ENCODE data around the gene SLC7A4. TPM values are rescaled to one million over a fixed set of nuclear protein-coding genes. Genes with fewer than 3 reads are reported as not detected.
"Not testable (repeated sequence)": the region's sequence is repeated elsewhere in the genome, so short reads cannot be mapped to it uniquely, and the experiment has no call there.

Gene SLC7A4
- total and polyA plus RNA-seq, 2 of the 8 experiments (the other 6 are each of a cell fraction or from before 2014, with no cell fraction given) = 0.92 TPM; not detected in 1

DNA sequence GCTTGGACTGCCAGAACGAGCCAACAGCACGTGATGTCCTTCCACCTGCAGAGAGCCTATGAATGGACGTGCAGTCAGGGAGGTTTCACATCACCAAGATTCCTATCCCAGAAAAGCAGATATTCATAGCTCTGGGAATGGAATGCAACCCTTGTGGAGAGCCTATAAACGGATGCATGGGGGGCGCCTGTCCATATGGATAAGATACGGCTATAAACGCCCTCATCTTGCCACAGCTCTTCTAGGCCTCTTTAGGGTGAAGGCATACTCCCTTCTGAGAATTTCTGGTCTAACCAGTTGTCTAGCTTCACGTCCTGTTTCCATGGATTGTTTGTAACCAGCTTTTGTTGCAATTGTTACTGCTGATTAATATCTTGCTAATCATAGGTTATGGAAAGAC, 39.4 kb upstream of the SLC7A4 start:
- H2BK12ac ChIP-seq (ENCODE audit: low read depth, low read length); H3K9me3 ChIP-seq (ENCODE audit: insufficient read depth in 2 of 2, low read depth in 1 of 2, low read length in 1 of 2); DNase-seq (ENCODE audit: low read depth in 1 of 2, low spot score in 2 of 2); H2BK120ac ChIP-seq (replicated peaks; ENCODE audit: low read depth, low read length); H2BK20ac ChIP-seq (ENCODE audit: low read length); H3K4me2 ChIP-seq (ENCODE audit: insufficient read depth in 1 of 2, low read depth in 2 of 2, low read length in 2 of 2); H3K56ac ChIP-seq (replicated peaks; ENCODE audit: insufficient read length, low read depth, low read length); H4K20me1 ChIP-seq (replicated peaks in 1 of 2; ENCODE audit: control insufficient read depth in 1 of 2, insufficient read depth in 2 of 2, low read length in 2 of 2); H4K5ac ChIP-seq (ENCODE audit: insufficient read length, low read depth, low read length); H3K23me2 ChIP-seq (ENCODE audit: low read depth, low read length); H3K4me3 ChIP-seq (ENCODE audit: extremely low read depth in 1 of 4, insufficient read depth in 2 of 4, low read depth in 3 of 4, low read length in 4 of 4); H4K91ac ChIP-seq (replicated peaks; ENCODE audit: insufficient read length, low read length); H2AK5ac ChIP-seq (ENCODE audit: low read depth, low read length); H3K9ac ChIP-seq (replicated peaks in 1 of 4; ENCODE audit: extremely low read depth in 1 of 4, low read depth in 3 of 4, low read length in 3 of 4); H3K27me3 ChIP-seq (replicated peaks in 1 of 4; ENCODE audit: control insufficient read depth in 3 of 4, extremely low read depth in 1 of 4, insufficient read depth in 3 of 4, low read length in 3 of 4); FAIRE-seq; H3K14ac ChIP-seq (ENCODE audit: insufficient read length); H2BK5ac ChIP-seq (ENCODE audit: low read depth, low read length); H2AFZ ChIP-seq (ENCODE audit: low read length); H3K79me1 ChIP-seq (ENCODE audit: low read depth, low read length); H2BK15ac ChIP-seq (ENCODE audit: low read length); POLR2A ChIA-PET (ENCODE audit: partially characterized antibody); H3K23ac ChIP-seq (ENCODE audit: insufficient read length); H3K18ac ChIP-seq (ENCODE audit: extremely low read depth, low read length); H3K4ac ChIP-seq (replicated peaks; ENCODE audit: insufficient read length, low read depth, low read length); H3K4me1 ChIP-seq (replicated peaks in 1 of 4; ENCODE audit: control insufficient read depth in 3 of 4, insufficient read depth in 4 of 4, low read length in 3 of 4); H3K79me2 ChIP-seq (ENCODE audit: control insufficient read depth in 1 of 2, insufficient read depth in 2 of 2, low read length in 2 of 2); H3K27ac ChIP-seq (ENCODE audit: low read depth, low read length); H4K8ac ChIP-seq (ENCODE audit: extremely low read depth, insufficient read depth, low read length); H3K36me3 ChIP-seq (ENCODE audit: control insufficient read depth in 2 of 4, insufficient read depth in 4 of 4, low read length in 3 of 4): not testable (repeated sequence)
- CTCF ChIA-PET (ENCODE audit: partially characterized antibody) = interaction anchor here (0.6 kb wide), 1 partner anchor 478 kb away, joined by 3 read pairs; no protein-coding TSS in a partner anchor
- WGBS, 2 experiments (ENCODE audit: extremely low coverage in 1 of 2, insufficient coverage in 1 of 2, insufficient read length in 1 of 2, insufficient replicate concordance in 2 of 2, low coverage in 1 of 2, low lambda C conversion rate in 2 of 2, missing lambda C conversion rate in 1 of 2) = 77% methylated on average over 8 of the region's 8 CpGs; no CpG with 5 or more reads in 1 of the 2 experiments

Data from H1 (cell line).